ENCODE results near the gene COL5A1. TPM values are rescaled to one million over a fixed set of nuclear protein-coding genes. Genes with fewer than 3 reads are reported as not detected.

COL5A1 gene
- total and polyA plus RNA-seq, 2 experiments from 2014 or later: 2.5 to 13.1 TPM

DNA sequence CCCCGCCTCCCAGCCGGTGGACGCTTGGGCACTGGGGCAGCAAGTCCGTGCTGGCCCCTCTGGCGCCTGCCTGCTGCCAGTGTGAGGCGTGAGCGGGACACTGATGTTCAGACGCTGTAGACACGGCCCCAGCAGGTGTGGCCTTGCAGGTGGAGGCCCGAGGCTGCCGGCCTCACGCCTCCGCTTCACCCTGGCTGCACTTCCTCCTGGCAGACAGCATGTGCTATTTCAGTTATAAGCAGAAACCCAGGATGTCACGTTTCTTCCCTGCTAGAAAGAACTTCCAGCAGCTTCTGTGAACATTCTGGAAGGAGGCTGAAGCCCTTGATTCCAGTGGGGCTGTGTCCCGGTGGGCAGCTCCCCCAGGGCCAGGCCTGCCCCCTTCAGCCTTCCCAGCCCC lies 124.2 kb downstream of the COL5A1 start:
- H2AFZ ChIP-seq: no peak overlapping the region
- Mint-ChIP-seq H3K4me3 (no peak overlapping the region), H3K27me3 (ENCODE audit: insufficient read depth, low read depth, poor library complexity) (peaks cover 6% of the 10 kb centered on the region), H3K9me3 (peaks cover 5% of the 10 kb centered on the region), H3K27ac (no peak overlapping the region), H3K4me1 (no peaks in the 10 kb centered on the region), H3K36me3 (ENCODE audit: low read depth) (peaks cover 4% of the 10 kb centered on the region; the same call in 2 of the 3 replicates)
- H3K27ac ChIP-seq (ENCODE audit: low read depth): no peak overlapping the region
- H3K79me2 ChIP-seq (replicated peaks; ENCODE audit: insufficient read depth): no peaks in the 10 kb centered on the region
- ATAC-seq (no peak), DNase-seq (ENCODE audit: low spot score) (no peak)
- H3K36me3 ChIP-seq (ENCODE audit: insufficient read depth): no peaks in the 10 kb centered on the region
- no peak overlapping the region for H3K4me3 ChIP-seq
- no peaks in the 10 kb centered on the region for H3F3A ChIP-seq (replicated peaks; ENCODE audit: low read depth)
- no peak for TF ChIP-seq CREB1 (CRISPR knock-in tag; IDR thresholded peaks at IDR 0.05; ENCODE audit: low read depth)
- TF ChIP-seq, protein P1, sequence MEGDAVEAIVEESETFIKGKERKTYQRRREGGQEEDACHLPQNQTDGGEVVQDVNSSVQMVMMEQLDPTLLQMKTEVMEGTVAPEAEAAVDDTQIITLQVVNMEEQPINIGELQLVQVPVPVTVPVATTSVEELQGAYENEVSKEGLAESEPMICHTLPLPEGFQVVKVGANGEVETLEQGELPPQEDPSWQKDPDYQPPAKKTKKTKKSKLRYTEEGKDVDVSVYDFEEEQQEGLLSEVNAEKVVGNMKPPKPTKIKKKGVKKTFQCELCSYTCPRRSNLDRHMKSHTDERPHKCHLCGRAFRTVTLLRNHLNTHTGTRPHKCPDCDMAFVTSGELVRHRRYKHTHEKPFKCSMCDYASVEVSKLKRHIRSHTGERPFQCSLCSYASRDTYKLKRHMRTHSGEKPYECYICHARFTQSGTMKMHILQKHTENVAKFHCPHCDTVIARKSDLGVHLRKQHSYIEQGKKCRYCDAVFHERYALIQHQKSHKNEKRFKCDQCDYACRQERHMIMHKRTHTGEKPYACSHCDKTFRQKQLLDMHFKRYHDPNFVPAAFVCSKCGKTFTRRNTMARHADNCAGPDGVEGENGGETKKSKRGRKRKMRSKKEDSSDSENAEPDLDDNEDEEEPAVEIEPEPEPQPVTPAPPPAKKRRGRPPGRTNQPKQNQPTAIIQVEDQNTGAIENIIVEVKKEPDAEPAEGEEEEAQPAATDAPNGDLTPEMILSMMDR (conservative IDR thresholded peaks at IDR 0.05; ENCODE audit: low read depth in 2 of 2): no peak
- TF ChIP-seq EZH2phosphoT487 (IDR thresholded peaks at IDR 0.05; ENCODE audit: unreplicated experiment): no peak
- no peak for TF ChIP-seq NANOG (IDR thresholded peaks at IDR 0.05; ENCODE audit: borderline replicate concordance)
- TF ChIP-seq EZH2 (IDR thresholded peaks at IDR 0.05; ENCODE audit: low read depth, unreplicated experiment): no peak
- TF ChIP-seq, protein P2, sequence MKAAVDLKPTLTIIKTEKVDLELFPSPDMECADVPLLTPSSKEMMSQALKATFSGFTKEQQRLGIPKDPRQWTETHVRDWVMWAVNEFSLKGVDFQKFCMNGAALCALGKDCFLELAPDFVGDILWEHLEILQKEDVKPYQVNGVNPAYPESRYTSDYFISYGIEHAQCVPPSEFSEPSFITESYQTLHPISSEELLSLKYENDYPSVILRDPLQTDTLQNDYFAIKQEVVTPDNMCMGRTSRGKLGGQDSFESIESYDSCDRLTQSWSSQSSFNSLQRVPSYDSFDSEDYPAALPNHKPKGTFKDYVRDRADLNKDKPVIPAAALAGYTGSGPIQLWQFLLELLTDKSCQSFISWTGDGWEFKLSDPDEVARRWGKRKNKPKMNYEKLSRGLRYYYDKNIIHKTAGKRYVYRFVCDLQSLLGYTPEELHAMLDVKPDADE (IDR thresholded peaks at IDR 0.05): no peak
- TF ChIP-seq, protein P3, sequence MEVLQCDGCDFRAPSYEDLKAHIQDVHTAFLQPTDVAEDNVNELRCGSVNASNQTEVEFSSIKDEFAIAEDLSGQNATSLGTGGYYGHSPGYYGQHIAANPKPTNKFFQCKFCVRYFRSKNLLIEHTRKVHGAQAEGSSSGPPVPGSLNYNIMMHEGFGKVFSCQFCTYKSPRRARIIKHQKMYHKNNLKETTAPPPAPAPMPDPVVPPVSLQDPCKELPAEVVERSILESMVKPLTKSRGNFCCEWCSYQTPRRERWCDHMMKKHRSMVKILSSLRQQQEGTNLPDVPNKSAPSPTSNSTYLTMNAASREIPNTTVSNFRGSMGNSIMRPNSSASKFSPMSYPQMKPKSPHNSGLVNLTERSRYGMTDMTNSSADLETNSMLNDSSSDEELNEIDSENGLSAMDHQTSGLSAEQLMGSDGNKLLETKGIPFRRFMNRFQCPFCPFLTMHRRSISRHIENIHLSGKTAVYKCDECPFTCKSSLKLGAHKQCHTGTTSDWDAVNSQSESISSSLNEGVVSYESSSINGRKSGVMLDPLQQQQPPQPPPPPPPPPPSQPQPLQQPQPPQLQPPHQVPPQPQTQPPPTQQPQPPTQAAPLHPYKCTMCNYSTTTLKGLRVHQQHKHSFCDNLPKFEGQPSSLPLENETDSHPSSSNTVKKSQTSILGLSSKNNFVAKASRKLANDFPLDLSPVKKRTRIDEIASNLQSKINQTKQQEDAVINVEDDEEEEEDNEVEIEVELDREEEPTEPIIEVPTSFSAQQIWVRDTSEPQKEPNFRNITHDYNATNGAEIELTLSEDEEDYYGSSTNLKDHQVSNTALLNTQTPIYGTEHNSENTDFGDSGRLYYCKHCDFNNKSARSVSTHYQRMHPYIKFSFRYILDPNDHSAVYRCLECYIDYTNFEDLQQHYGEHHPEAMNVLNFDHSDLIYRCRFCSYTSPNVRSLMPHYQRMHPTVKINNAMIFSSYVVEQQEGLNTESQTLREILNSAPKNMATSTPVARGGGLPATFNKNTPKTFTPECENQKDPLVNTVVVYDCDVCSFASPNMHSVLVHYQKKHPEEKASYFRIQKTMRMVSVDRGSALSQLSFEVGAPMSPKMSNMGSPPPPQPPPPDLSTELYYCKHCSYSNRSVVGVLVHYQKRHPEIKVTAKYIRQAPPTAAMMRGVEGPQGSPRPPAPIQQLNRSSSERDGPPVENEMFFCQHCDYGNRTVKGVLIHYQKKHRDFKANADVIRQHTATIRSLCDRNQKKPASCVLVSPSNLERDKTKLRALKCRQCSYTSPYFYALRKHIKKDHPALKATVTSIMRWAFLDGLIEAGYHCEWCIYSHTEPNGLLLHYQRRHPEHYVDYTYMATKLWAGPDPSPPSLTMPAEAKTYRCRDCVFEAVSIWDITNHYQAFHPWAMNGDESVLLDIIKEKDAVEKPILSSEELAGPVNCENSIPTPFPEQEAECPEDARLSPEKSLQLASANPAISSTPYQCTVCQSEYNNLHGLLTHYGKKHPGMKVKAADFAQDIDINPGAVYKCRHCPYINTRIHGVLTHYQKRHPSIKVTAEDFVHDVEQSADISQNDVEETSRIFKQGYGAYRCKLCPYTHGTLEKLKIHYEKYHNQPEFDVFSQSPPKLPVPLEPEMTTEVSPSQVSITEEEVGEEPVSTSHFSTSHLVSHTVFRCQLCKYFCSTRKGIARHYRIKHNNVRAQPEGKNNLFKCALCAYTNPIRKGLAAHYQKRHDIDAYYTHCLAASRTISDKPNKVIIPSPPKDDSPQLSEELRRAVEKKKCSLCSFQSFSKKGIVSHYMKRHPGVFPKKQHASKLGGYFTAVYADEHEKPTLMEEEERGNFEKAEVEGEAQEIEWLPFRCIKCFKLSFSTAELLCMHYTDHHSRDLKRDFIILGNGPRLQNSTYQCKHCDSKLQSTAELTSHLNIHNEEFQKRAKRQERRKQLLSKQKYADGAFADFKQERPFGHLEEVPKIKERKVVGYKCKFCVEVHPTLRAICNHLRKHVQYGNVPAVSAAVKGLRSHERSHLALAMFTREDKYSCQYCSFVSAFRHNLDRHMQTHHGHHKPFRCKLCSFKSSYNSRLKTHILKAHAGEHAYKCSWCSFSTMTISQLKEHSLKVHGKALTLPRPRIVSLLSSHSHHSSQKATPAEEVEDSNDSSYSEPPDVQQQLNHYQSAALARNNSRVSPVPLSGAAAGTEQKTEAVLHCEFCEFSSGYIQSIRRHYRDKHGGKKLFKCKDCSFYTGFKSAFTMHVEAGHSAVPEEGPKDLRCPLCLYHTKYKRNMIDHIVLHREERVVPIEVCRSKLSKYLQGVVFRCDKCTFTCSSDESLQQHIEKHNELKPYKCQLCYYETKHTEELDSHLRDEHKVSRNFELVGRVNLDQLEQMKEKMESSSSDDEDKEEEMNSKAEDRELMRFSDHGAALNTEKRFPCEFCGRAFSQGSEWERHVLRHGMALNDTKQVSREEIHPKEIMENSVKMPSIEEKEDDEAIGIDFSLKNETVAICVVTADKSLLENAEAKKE (CRISPR knock-in tag; IDR thresholded peaks at IDR 0.05): no peak
- TF ChIP-seq JUNB (IDR thresholded peaks at IDR 0.05; ENCODE audit: unreplicated experiment): no peak
- TF ChIP-seq, protein P4, sequence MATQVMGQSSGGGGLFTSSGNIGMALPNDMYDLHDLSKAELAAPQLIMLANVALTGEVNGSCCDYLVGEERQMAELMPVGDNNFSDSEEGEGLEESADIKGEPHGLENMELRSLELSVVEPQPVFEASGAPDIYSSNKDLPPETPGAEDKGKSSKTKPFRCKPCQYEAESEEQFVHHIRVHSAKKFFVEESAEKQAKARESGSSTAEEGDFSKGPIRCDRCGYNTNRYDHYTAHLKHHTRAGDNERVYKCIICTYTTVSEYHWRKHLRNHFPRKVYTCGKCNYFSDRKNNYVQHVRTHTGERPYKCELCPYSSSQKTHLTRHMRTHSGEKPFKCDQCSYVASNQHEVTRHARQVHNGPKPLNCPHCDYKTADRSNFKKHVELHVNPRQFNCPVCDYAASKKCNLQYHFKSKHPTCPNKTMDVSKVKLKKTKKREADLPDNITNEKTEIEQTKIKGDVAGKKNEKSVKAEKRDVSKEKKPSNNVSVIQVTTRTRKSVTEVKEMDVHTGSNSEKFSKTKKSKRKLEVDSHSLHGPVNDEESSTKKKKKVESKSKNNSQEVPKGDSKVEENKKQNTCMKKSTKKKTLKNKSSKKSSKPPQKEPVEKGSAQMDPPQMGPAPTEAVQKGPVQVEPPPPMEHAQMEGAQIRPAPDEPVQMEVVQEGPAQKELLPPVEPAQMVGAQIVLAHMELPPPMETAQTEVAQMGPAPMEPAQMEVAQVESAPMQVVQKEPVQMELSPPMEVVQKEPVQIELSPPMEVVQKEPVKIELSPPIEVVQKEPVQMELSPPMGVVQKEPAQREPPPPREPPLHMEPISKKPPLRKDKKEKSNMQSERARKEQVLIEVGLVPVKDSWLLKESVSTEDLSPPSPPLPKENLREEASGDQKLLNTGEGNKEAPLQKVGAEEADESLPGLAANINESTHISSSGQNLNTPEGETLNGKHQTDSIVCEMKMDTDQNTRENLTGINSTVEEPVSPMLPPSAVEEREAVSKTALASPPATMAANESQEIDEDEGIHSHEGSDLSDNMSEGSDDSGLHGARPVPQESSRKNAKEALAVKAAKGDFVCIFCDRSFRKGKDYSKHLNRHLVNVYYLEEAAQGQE (IDR thresholded peaks at IDR 0.05; ENCODE audit: unreplicated experiment): no peak
- H3K4me1 ChIP-seq (ENCODE audit: insufficient read depth): no peaks in the 10 kb centered on the region
- no peak overlapping the region for H3K4me2 ChIP-seq
- H4K20me1 ChIP-seq (replicated peaks; ENCODE audit: insufficient read depth): no peaks in the 10 kb centered on the region
- no peaks in the 10 kb centered on the region for H3K27me3 ChIP-seq (ENCODE audit: insufficient read depth)
- no peaks in the 10 kb centered on the region for H3K9me2 ChIP-seq (ENCODE audit: insufficient read depth)

Data from GM23338 (cell line).